GM11168 (cell line): ENCODE results near the gene ZIC5.

ENCODE experiments used
- in situ Hi-C: fragments of 300-500 bp; cut with MboI; formaldehyde crosslinking; loops from one replicate; pipeline ENCODE4 v1.12.0; 2022; ENCODE audit warnings: low sequenced_read_pairs; ENCODE audit not compliant: unreplicated experiment

ZIC5 gene

GRCh38 chr13:99971576-99972189 is at the start of gene ZIC5:
TSS of gene ZIC5 (minus strand) at chr13:99971767. CDS start at chr13:99971603, 164 bp downstream.
- in situ Hi-C loops, result no loop called here

- in situ Hi-C loops, result no loop called here
These were observed 48.3 kb upstream of the ZIC5 start for GRCh38 chr13:100019780-100020356.

GRCh38 chr13:100014621-100015020 is 43.1 kb upstream of the ZIC5 start:
- in situ Hi-C loops, result no loop called here

- in situ Hi-C loops, result no loop called here
These were observed 26.7 kb upstream of the ZIC5 start for GRCh38 chr13:99998261-99998660.

GRCh38 chr13:99997702-99998214 is 26.2 kb upstream of the ZIC5 start:
- in situ Hi-C loops, result no loop called here

GRCh38 chr13:99996381-99996973 is 24.9 kb upstream of the ZIC5 start:
- in situ Hi-C loops, result no loop called here

- in situ Hi-C loops, result no loop called here
These were observed 24.2 kb upstream of the ZIC5 start for GRCh38 chr13:99995589-99996380.

- in situ Hi-C loops, result no loop called here
These were observed 23.6 kb upstream of the ZIC5 start for GRCh38 chr13:99995104-99995588.

- in situ Hi-C loops, result no loop called here
These were observed 23.1 kb upstream of the ZIC5 start for GRCh38 chr13:99994638-99995020.

- in situ Hi-C loops, result no loop called here
These were observed 22.4 kb upstream of the ZIC5 start for GRCh38 chr13:99993660-99994637.

GRCh38 chr13:99992949-99993351 is 21.4 kb upstream of the ZIC5 start:
- in situ Hi-C loops, result no loop called here

- in situ Hi-C loops, result no loop called here
These were observed 20.5 kb upstream of the ZIC5 start for GRCh38 chr13:99991828-99992775.

GRCh38 chr13:99991013-99991827 is 19.7 kb upstream of the ZIC5 start:
- in situ Hi-C loops, result no loop called here

GRCh38 chr13:99990126-99990977 is 18.8 kb upstream of the ZIC5 start:
- in situ Hi-C loops, result no loop called here

- in situ Hi-C loops, result no loop called here
These were observed 17.9 kb upstream of the ZIC5 start for GRCh38 chr13:99989276-99990125.
